ENCODE data around the gene CRHR1.

DNA sequence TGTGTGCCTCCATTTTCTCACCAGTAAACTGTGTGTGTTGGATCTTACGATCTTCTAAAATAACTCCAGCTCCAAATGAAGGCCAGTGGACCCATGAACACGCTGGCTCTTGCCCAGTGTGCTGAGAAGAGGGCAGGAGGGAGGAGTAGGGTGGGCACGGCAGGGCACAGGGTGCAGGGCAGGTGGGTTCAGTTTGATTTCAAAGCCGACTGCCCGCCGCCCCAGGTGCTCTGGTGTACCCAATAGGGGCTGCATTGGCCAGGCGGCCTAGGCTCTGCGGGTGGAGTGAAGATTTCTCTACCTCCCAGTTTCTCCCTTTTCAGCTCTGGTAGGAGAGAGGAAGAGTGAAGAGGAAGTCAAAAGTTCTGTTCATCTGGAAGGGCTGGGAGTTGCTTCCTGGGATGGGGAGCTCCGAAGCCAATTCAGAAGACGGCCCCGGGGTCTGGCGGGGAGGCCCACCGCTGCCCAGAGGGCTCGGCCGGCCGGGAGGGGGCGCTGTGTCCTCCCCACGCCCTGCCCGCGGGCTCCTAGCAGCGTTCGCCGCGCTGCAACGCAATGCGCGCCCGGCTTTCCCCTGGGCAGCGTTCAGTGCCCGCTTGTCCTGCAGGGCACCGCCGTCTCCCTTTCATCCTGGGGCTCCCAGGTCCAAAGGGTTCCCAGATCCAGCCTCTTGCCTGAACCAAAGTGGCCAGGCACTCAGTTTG is 1.1 kb upstream of the CRHR1 start:
- TF ChIP-seq, protein P1, sequence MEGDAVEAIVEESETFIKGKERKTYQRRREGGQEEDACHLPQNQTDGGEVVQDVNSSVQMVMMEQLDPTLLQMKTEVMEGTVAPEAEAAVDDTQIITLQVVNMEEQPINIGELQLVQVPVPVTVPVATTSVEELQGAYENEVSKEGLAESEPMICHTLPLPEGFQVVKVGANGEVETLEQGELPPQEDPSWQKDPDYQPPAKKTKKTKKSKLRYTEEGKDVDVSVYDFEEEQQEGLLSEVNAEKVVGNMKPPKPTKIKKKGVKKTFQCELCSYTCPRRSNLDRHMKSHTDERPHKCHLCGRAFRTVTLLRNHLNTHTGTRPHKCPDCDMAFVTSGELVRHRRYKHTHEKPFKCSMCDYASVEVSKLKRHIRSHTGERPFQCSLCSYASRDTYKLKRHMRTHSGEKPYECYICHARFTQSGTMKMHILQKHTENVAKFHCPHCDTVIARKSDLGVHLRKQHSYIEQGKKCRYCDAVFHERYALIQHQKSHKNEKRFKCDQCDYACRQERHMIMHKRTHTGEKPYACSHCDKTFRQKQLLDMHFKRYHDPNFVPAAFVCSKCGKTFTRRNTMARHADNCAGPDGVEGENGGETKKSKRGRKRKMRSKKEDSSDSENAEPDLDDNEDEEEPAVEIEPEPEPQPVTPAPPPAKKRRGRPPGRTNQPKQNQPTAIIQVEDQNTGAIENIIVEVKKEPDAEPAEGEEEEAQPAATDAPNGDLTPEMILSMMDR (IDR thresholded peaks at IDR 0.05), result peak in 4 of 6 experiments; percentile 15 to 39 (median 32)
- TF ChIP-seq POLR2A (IDR thresholded peaks at IDR 0.05), result no peak
